Fibroblast of skin of right biceps (primary cell): Measurements from ENCODE around the gene MRPS31.
"Not testable (repeated sequence)": the region's sequence is repeated elsewhere in the genome, so short reads cannot be mapped to it uniquely, and the experiment has no call there.

Experiments
- DNase-seq: peaks from one replicate; pipeline ENCODE4 v3.0.0-alpha.2; 2013

Gene MRPS31

GRCh38 chr13:40758811-40759210 is 12.2 kb downstream of the MRPS31 start:
- DNase-seq, result no peak

GRCh38 chr13:40756042-40756441 is 14.9 kb downstream of the MRPS31 start:
- no peak for DNase-seq

- DNase-seq, result no peak
Measured at GRCh38 chr13:40755082-40755700, 15.8 kb downstream of the MRPS31 start.

GRCh38 chr13:40749327-40749726 is 21.7 kb downstream of the MRPS31 start:
- DNase-seq, result no peak

- DNase-seq, result not testable (repeated sequence)
Measured at GRCh38 chr13:40735232-40735548, 35.8 kb downstream of the MRPS31 start.

- DNase-seq, result not testable (repeated sequence)
Measured at GRCh38 chr13:40734536-40735231, 36.3 kb downstream of the MRPS31 start.

- no peak for DNase-seq
Measured at GRCh38 chr13:40732658-40733057, 38.3 kb downstream of the MRPS31 start.

- no peak for DNase-seq
Measured at GRCh38 chr13:40728595-40728994, 42.4 kb downstream of the MRPS31 start.

GRCh38 chr13:40714433-40714832 is 56.6 kb downstream of the MRPS31 start:
- DNase-seq, result not testable (repeated sequence)

GRCh38 chr13:40706439-40706838 is 64.6 kb downstream of the MRPS31 start:
- no peak for DNase-seq

GRCh38 chr13:40697711-40698110 is 73.3 kb downstream of the MRPS31 start:
- no peak for DNase-seq

- no peak for DNase-seq
Measured at GRCh38 chr13:40694426-40694825, 76.6 kb downstream of the MRPS31 start.

- peak; percentile 46 for DNase-seq
Measured at GRCh38 chr13:40692946-40693345, 78.0 kb downstream of the MRPS31 start.

GRCh38 chr13:40688781-40689180 is 82.2 kb downstream of the MRPS31 start:
- no peak for DNase-seq

- no peak for DNase-seq
Measured at GRCh38 chr13:40682449-40683240, 88.3 kb downstream of the MRPS31 start.

- DNase-seq, result no peak
Measured at GRCh38 chr13:40681341-40682146, 89.4 kb downstream of the MRPS31 start.

- DNase-seq, result no peak
Measured at GRCh38 chr13:40680659-40681323, 90.2 kb downstream of the MRPS31 start.

- DNase-seq, result no peak
Measured at GRCh38 chr13:40679480-40679985, 91.5 kb downstream of the MRPS31 start.
